ENCODE data around the gene PHF14.
"Not testable (repeated sequence)": the region's sequence is repeated elsewhere in the genome, so short reads cannot be mapped to it uniquely, and the experiment has no call there.

The PHF14 gene

GRCh38 chr7:10990748-10991147 lies 17.1 kb downstream of the PHF14 start:
- DNase-seq (ENCODE audit: low spot score), result not testable (repeated sequence)

- DNase-seq (ENCODE audit: low spot score), result not testable (repeated sequence)
Measured at GRCh38 chr7:10995482-10996166, 22.0 kb downstream of the PHF14 start.

GRCh38 chr7:10998996-10999757 lies 25.5 kb downstream of the PHF14 start:
- no peak for DNase-seq (ENCODE audit: low spot score)

GRCh38 chr7:11005202-11005601 lies 31.5 kb downstream of the PHF14 start:
- DNase-seq (ENCODE audit: low spot score), result no peak

GRCh38 chr7:11006291-11006690 lies 32.6 kb downstream of the PHF14 start:
- no peak for DNase-seq (ENCODE audit: low spot score)

GRCh38 chr7:11009631-11010030 lies 36.0 kb downstream of the PHF14 start:
- no peak for DNase-seq (ENCODE audit: low spot score)

GRCh38 chr7:11021468-11021867 lies 47.8 kb downstream of the PHF14 start:
- no peak for DNase-seq (ENCODE audit: low spot score)

GRCh38 chr7:11026452-11027359 lies 53.0 kb downstream of the PHF14 start:
- DNase-seq (ENCODE audit: low spot score), result no peak

GRCh38 chr7:11035661-11036060 lies 62.0 kb downstream of the PHF14 start:
- no peak for DNase-seq (ENCODE audit: low spot score)

- no peak for DNase-seq (ENCODE audit: low spot score)
Measured at GRCh38 chr7:11039974-11040373, 66.3 kb downstream of the PHF14 start.

GRCh38 chr7:11054033-11054432 lies 80.4 kb downstream of the PHF14 start:
- no peak for DNase-seq (ENCODE audit: low spot score)

- no peak for DNase-seq (ENCODE audit: low spot score)
Measured at GRCh38 chr7:11060893-11061292, 87.2 kb downstream of the PHF14 start.

GRCh38 chr7:11062110-11062509 lies 88.4 kb downstream of the PHF14 start:
- no peak for DNase-seq (ENCODE audit: low spot score)

- no peak for DNase-seq (ENCODE audit: low spot score)
Measured at GRCh38 chr7:11069591-11069990, 95.9 kb downstream of the PHF14 start.

GRCh38 chr7:11077816-11078215 lies 104.1 kb downstream of the PHF14 start:
- DNase-seq (ENCODE audit: low spot score), result no peak

- DNase-seq (ENCODE audit: low spot score), result no peak
Measured at GRCh38 chr7:11078247-11078834, 104.7 kb downstream of the PHF14 start.

- DNase-seq (ENCODE audit: low spot score), result no peak
Measured at GRCh38 chr7:11079907-11080306, 106.2 kb downstream of the PHF14 start.

GRCh38 chr7:11082121-11082520 lies 108.4 kb downstream of the PHF14 start:
- DNase-seq (ENCODE audit: low spot score), result no peak

GRCh38 chr7:11082552-11083213 lies 109.0 kb downstream of the PHF14 start:
- DNase-seq (ENCODE audit: low spot score), result no peak

GRCh38 chr7:11083214-11083568 lies 109.5 kb downstream of the PHF14 start:
- DNase-seq (ENCODE audit: low spot score), result no peak

- DNase-seq (ENCODE audit: low spot score), result no peak
Measured at GRCh38 chr7:11104578-11104977, 130.9 kb downstream of the PHF14 start.

GRCh38 chr7:11109659-11110058 lies 136.0 kb downstream of the PHF14 start:
- DNase-seq (ENCODE audit: low spot score), result no peak
